Neural cell (in vitro differentiated cells): ENCODE results near the gene ZC3H15.

ENCODE experiments used
- CTCF ChIP-seq: fragments of 450-650 bp; IDR thresholded peaks from 2 replicates; pipeline ENCODE4 v1.5.1; 2014; ENCODE audit warnings: antibody characterized with exemption, mild to moderate bottlenecking, moderate library complexity; ENCODE audit not compliant: poor library complexity, severe bottlenecking
- EP300 ChIP-seq: fragments of 450-650 bp; conservative IDR thresholded peaks from 2 replicates; pipeline ENCODE4 v1.6.1; 2014; ENCODE audit warnings: antibody characterized with exemption, mild to moderate bottlenecking, moderate library complexity; ENCODE audit not compliant: poor library complexity, severe bottlenecking
- EZH2 ChIP-seq: fragments of 200-600, 300-800 bp; shearing (Covaris generic), sonication (generic); IDR thresholded peaks from 2 replicates; pipeline ENCODE4 v1.6.1; 2014; ENCODE audit warnings: antibody characterized with exemption, low read length, borderline replicate concordance, mild to moderate bottlenecking; ENCODE audit not compliant: insufficient read depth, poor library complexity, severe bottlenecking
- POLR2AphosphoS5 ChIP-seq: IDR thresholded peaks from 2 replicates; pipeline ENCODE4 v1.6.1; 2012

- TF ChIP-seq EP300 = no peak
- no peak for TF ChIP-seq CTCF
- no peak for TF ChIP-seq POLR2AphosphoS5
- TF ChIP-seq EZH2 = no peak
Measured at GRCh38 chr2:186440506-186440905, 45.6 kb upstream of the ZC3H15 start.
